ENCODE results near the gene RBPJL. TPM values are rescaled to one million over a fixed set of nuclear protein-coding genes. Genes with fewer than 3 reads are reported as not detected.

Gene RBPJL
- total RNA-seq, 2 experiments from 2014 or later, result not detected

DNA sequence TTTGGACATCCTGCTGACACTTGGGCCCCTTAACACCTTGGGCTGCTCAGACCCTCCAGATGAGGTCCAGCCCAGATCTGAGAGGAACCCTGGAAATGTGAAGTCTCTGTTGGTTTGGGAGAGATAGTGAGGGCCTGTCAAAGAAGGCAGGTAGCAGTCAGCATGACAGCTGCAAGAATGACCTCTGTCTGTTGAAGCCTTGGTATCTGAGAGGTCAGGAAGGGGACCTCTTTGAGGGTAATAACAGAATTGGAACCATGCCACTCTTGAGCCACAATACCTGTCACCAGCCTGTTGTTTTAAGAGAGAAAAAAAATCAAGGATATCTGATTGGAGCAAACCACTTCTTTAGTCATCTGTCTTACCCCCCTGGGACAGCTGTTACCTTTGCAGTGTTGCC lies 60.5 kb downstream of the RBPJL start:
- Histone ChIP-seq H3K4me3 (ENCODE audit: low read depth, low read length, poor library complexity, severe bottlenecking) (peak overlapping the region; percentile 48), H3K4me1 (ENCODE audit: insufficient read depth, low read length, poor library complexity, severe bottlenecking) (peaks cover 71% of the 10 kb centered on the region), H3K27ac (ENCODE audit: low read depth, low read length, poor library complexity, severe bottlenecking) (peak overlapping the region; percentile 83), H2AFZ (ENCODE audit: low read length) (no peak overlapping the region), H3K9me3 (ENCODE audit: low read length) (no peaks in the 10 kb centered on the region), H3K79me2 (ENCODE audit: insufficient read depth, low read depth, low read length) (peaks cover 8% of the 10 kb centered on the region; the same call in 1 of the 2 replicates), H4K20me1 (ENCODE audit: insufficient read depth, low read length) (peaks cover 9% of the 10 kb centered on the region; the same call in 1 of the 2 replicates), H3K36me3 (ENCODE audit: insufficient read depth, low read length) (peaks cover 35% of the 10 kb centered on the region), H3K4me2 (ENCODE audit: low read length) (peak overlapping the region; percentile 87), H3K9me2 (ENCODE audit: insufficient read depth, low read length) (no peaks in the 10 kb centered on the region)
- intact Hi-C loops (cut with micrococcal nuclease; ENCODE audit: unreplicated experiment), result loop anchor here (5.0 kb wide), 1 partner anchor 605 kb away; the partner anchor contains the start of gene ZNF335
- ChIA-PET POLR2A (interaction anchor here (0.7 kb wide), 1 partner anchor 37 kb away, joined by 3 read pairs; no protein-coding TSS in a partner anchor), CTCF (ENCODE audit: unreplicated experiment) (no interaction called here)
- no peak for DNase-seq (ENCODE audit: low spot score)
- TF ChIP-seq, protein P1, sequence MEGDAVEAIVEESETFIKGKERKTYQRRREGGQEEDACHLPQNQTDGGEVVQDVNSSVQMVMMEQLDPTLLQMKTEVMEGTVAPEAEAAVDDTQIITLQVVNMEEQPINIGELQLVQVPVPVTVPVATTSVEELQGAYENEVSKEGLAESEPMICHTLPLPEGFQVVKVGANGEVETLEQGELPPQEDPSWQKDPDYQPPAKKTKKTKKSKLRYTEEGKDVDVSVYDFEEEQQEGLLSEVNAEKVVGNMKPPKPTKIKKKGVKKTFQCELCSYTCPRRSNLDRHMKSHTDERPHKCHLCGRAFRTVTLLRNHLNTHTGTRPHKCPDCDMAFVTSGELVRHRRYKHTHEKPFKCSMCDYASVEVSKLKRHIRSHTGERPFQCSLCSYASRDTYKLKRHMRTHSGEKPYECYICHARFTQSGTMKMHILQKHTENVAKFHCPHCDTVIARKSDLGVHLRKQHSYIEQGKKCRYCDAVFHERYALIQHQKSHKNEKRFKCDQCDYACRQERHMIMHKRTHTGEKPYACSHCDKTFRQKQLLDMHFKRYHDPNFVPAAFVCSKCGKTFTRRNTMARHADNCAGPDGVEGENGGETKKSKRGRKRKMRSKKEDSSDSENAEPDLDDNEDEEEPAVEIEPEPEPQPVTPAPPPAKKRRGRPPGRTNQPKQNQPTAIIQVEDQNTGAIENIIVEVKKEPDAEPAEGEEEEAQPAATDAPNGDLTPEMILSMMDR (conservative IDR thresholded peaks at IDR 0.05; ENCODE audit: low read length), result no peak
- no peak for TF ChIP-seq EZH2phosphoT487 (IDR thresholded peaks at IDR 0.05; ENCODE audit: borderline replicate concordance, low read depth, low read length)
- no TSS peak for BruUV-seq (replicated peaks)

Other genes with a start within 250 kb of the RBPJL start
- not detected in 2 replicates for gene KCNS1, start 205.7 kb upstream of the RBPJL start, total RNA-seq (2014; rRNA removed; shearing (Covaris generic))
- gene KCNS1, start 205.7 kb upstream of the RBPJL start, total RNA-seq (2022), result not detected in 2 replicates
- not detected in 2 replicates for gene WFDC5, start 191.7 kb upstream of the RBPJL start, total RNA-seq (2014; rRNA removed; shearing (Covaris generic))
- not detected in 2 replicates for gene WFDC5, start 191.7 kb upstream of the RBPJL start, total RNA-seq (2022)
- not detected in 2 replicates for gene WFDC12, start 182.4 kb upstream of the RBPJL start, total RNA-seq (2014; rRNA removed; shearing (Covaris generic))
- not detected in 2 replicates for gene WFDC12, start 182.4 kb upstream of the RBPJL start, total RNA-seq (2022)
- gene PI3, start 131.9 kb upstream of the RBPJL start, total RNA-seq (2014; rRNA removed; shearing (Covaris generic)), result not detected in 2 replicates
- gene PI3, start 131.9 kb upstream of the RBPJL start, total RNA-seq (2022), result not detected in 2 replicates
- not detected in 2 replicates for gene SEMG1, start 99.8 kb upstream of the RBPJL start, total RNA-seq (2014; rRNA removed; shearing (Covaris generic))
- gene SEMG1, start 99.8 kb upstream of the RBPJL start, total RNA-seq (2022), result not detected in 2 replicates
- gene SEMG2, start 85.5 kb upstream of the RBPJL start, total RNA-seq (2014; rRNA removed; shearing (Covaris generic)), result not detected in 2 replicates
- gene SEMG2, start 85.5 kb upstream of the RBPJL start, total RNA-seq (2022), result not detected in 2 replicates
- gene SLPI, start 52.3 kb upstream of the RBPJL start, total RNA-seq (2014; rRNA removed; shearing (Covaris generic)), result not detected in 2 replicates
- not detected in 2 replicates for gene SLPI, start 52.3 kb upstream of the RBPJL start, total RNA-seq (2022)
- gene MATN4, start 1.5 kb downstream of the RBPJL start, total RNA-seq (2014; rRNA removed; shearing (Covaris generic)), result 0.38 TPM in 1 of 2 replicates, not detected in the other
- gene MATN4, start 1.5 kb downstream of the RBPJL start, total RNA-seq (2022), result 0.24 TPM in 1 of 2 replicates, not detected in the other
- gene SDC4, start 41.6 kb downstream of the RBPJL start, total RNA-seq (2014; rRNA removed; shearing (Covaris generic)), result not detected in 2 replicates
- gene SDC4, start 41.6 kb downstream of the RBPJL start, total RNA-seq (2022), result not detected in 2 replicates
- gene SYS1, start 56.3 kb downstream of the RBPJL start, total RNA-seq (2014; rRNA removed; shearing (Covaris generic)), result 22.3 and 37.6 TPM in 2 replicates
- 8.6 and 9.6 TPM in 2 replicates for gene SYS1, start 56.3 kb downstream of the RBPJL start, total RNA-seq (2022)
- gene TP53TG5, start 71.5 kb downstream of the RBPJL start, total RNA-seq (2014; rRNA removed; shearing (Covaris generic)), result not detected in 2 replicates
- not detected in 2 replicates for gene TP53TG5, start 71.5 kb downstream of the RBPJL start, total RNA-seq (2022)
- gene DBNDD2, start 101.4 kb downstream of the RBPJL start, total RNA-seq (2014; rRNA removed; shearing (Covaris generic)), result 0.57 TPM in 1 of 2 replicates, not detected in the other
- not detected in 2 replicates for gene DBNDD2, start 101.4 kb downstream of the RBPJL start, total RNA-seq (2022)
- gene PIGT, start 109.3 kb downstream of the RBPJL start, total RNA-seq (2014; rRNA removed; shearing (Covaris generic)), result 75.7 and 104 TPM in 2 replicates
- gene PIGT, start 109.3 kb downstream of the RBPJL start, total RNA-seq (2022), result 79.4 and 89.2 TPM in 2 replicates
- 4.4 TPM in 1 of 2 replicates, not detected in the other for gene WFDC2, start 162.9 kb downstream of the RBPJL start, total RNA-seq (2014; rRNA removed; shearing (Covaris generic))
- gene WFDC2, start 162.9 kb downstream of the RBPJL start, total RNA-seq (2022), result 0.46 TPM in 1 of 2 replicates, not detected in the other
- not detected in 2 replicates for gene SPINT3, start 208.8 kb downstream of the RBPJL start, total RNA-seq (2014; rRNA removed; shearing (Covaris generic))
- not detected in 2 replicates for gene SPINT3, start 208.8 kb downstream of the RBPJL start, total RNA-seq (2022)
- gene WFDC6, start 232.6 kb downstream of the RBPJL start, total RNA-seq (2014; rRNA removed; shearing (Covaris generic)), result not detected in 2 replicates
- not detected in 2 replicates for gene WFDC6, start 232.6 kb downstream of the RBPJL start, total RNA-seq (2022)
- gene EPPIN, start 240.6 kb downstream of the RBPJL start, total RNA-seq (2014; rRNA removed; shearing (Covaris generic)), result not detected in 2 replicates
- gene EPPIN, start 240.6 kb downstream of the RBPJL start, total RNA-seq (2022), result not detected in 2 replicates

All from OCI-LY7 (cell line).